HCT116 (cell line): Measurements from ENCODE around the gene TRIP13. TPM values are rescaled to one million over a fixed set of nuclear protein-coding genes. Genes with fewer than 3 reads are reported as not detected.

Experiments
- ATAC-seq: fragments of 200-7000 bp; cut with Tn5 transposase; 2 replicates; pipeline ENCODE4 v1.9.1; 2020; ENCODE audit warnings: mild to moderate bottlenecking, moderate library complexity
- BruUV-seq: library from RNA; stranded (reverse); fragments of 400-500 nt; replicated peaks from 2 replicates; lab custom pipeline; 2021; lab: Mats Ljungman, UMichigan
- CTCF ChIA-PET: fragments of 300-600 bp; sonication (Branson Sonifier 250); formaldehyde crosslinking; loops from one replicate; lab custom pipeline; 2021; ENCODE audit warnings: antibody characterized with exemption; lab: Charles Lee
- POLR2A ChIA-PET: fragments of 300-600, 350-600 bp; sonication (Branson Sonifier 250); formaldehyde crosslinking; loops from one replicate; lab custom pipeline; 2021; ENCODE audit warnings: antibody characterized with exemption; lab: Charles Lee
- RAD21 ChIA-PET, 2 experiments: fragments of 300-600 bp; sonication (Branson Sonifier 250); formaldehyde crosslinking; loops; one replicate each; lab custom pipeline; 2023; ENCODE audit warnings: low total read pairs in 2 of 2; ENCODE audit not compliant: uncharacterized antibody in 2 of 2, unreplicated experiment in 2 of 2, low non-redundant PET in 1 of 2; lab: Charles Lee
- DNase-seq: peaks from one replicate; pipeline ENCODE4 v3.0.0-alpha.2; 2010; ENCODE audit warnings: low read depth, low spot score
- H2AFZ ChIP-seq: fragments of 200-600 bp; shearing (Covaris generic), sonication (generic); 2 replicates; pipeline ENCODE4 v1.6.1; 2017; ENCODE audit warnings: low read depth, mixed run types, mixed read lengths, antibody characterized with exemption, low read length; ENCODE audit not compliant: poor library complexity, severe bottlenecking
- H3K27ac ChIP-seq: 2 replicates; pipeline ENCODE4 v1.5.1; 2012; ENCODE audit warnings: low read depth, low read length
- H3K27me3 ChIP-seq: fragments of 200-600 bp; sonication (generic); 2 replicates; pipeline ENCODE4 v1.6.1; 2016; ENCODE audit warnings: mixed run types, low read length, mixed read lengths; ENCODE audit not compliant: insufficient read depth
- H3K36me3 ChIP-seq, 2 experiments: fragments of 200-500 bp in 1 of 2; fragments of 200-600 bp in 1 of 2; sonication (Bioruptor generic) in 1 of 2; sonication (generic) in 1 of 2; 2 replicates each; pipeline versions ENCODE4 v1.5.1 to v1.6.1; 2014 to 2016; ENCODE audit warnings: low read length in 2 of 2, inconsistent platforms in 1 of 2, mixed read lengths in 1 of 2, mixed run types in 1 of 2; ENCODE audit not compliant: insufficient read depth in 2 of 2, control insufficient read depth in 1 of 2
- H3K4me1 ChIP-seq, 2 experiments: fragments of 200-600 bp in 1 of 2; sonication (generic) in 1 of 2; 2 replicates each; pipeline versions ENCODE4 v1.5.1 to v1.6.1; 2012 to 2017; ENCODE audit warnings: low read length in 2 of 2, inconsistent platforms in 1 of 2, mild to moderate bottlenecking in 1 of 2, mixed read lengths in 1 of 2, mixed run types in 1 of 2, moderate library complexity in 1 of 2; ENCODE audit not compliant: insufficient read depth in 2 of 2, control insufficient read depth in 1 of 2
- H3K4me2 ChIP-seq: fragments of 200-600 bp; sonication (generic); 2 replicates; pipeline ENCODE4 v1.6.1; 2017; ENCODE audit warnings: mixed run types, low read length, mixed read lengths
- H3K4me3 ChIP-seq, 2 experiments: fragments of 200-600 bp in 1 of 2; sonication (generic) in 1 of 2; replicated peaks in 1 of 2; 2 replicates each; pipeline ENCODE4 v1.5.1; 2011 to 2016; ENCODE audit warnings: low read length in 2 of 2, control low read depth in 1 of 2, low read depth in 1 of 2, mild to moderate bottlenecking in 1 of 2, mixed read lengths in 1 of 2, mixed run types in 1 of 2
- H3K79me2 ChIP-seq: fragments of 200-600 bp; sonication (generic); 2 replicates; pipeline ENCODE4 v1.6.1; 2017; ENCODE audit warnings: mild to moderate bottlenecking, mixed run types, low read length, moderate library complexity, mixed read lengths; ENCODE audit not compliant: insufficient read depth
- H3K9ac ChIP-seq: fragments of 200-600 bp; sonication (generic); 2 replicates; pipeline ENCODE4 v1.6.1; 2016; ENCODE audit warnings: low read length, mixed read lengths
- H3K9me2 ChIP-seq: fragments of 200-600 bp; sonication (generic), shearing (Covaris generic); 2 replicates; pipeline ENCODE4 v1.6.1; 2017; ENCODE audit warnings: mixed run types, mild to moderate bottlenecking, moderate library complexity; ENCODE audit not compliant: insufficient read depth
- H3K9me3 ChIP-seq, 2 experiments: fragments of 200-500 bp in 1 of 2; fragments of 200-600 bp in 1 of 2; sonication (Bioruptor generic) in 1 of 2; sonication (generic) in 1 of 2; 2 replicates each; pipeline ENCODE4 v1.6.1; 2014 to 2017; ENCODE audit warnings: low read length in 2 of 2, mixed read lengths in 2 of 2, inconsistent platforms in 1 of 2, low read depth in 1 of 2, mild to moderate bottlenecking in 1 of 2, mixed run types in 1 of 2, moderate library complexity in 1 of 2; ENCODE audit not compliant: control insufficient read depth in 1 of 2, insufficient read depth in 1 of 2
- H4K20me1 ChIP-seq: fragments of 200-600 bp; sonication (generic), shearing (Covaris generic); 2 replicates; pipeline ENCODE4 v1.6.1; 2017; ENCODE audit warnings: mixed run types, mild to moderate bottlenecking, moderate library complexity; ENCODE audit not compliant: insufficient read depth
- EGR1 ChIP-seq: IDR thresholded peaks from 2 replicates; pipeline ENCODE4 v1.6.1; 2012; ENCODE audit warnings: low read depth
- JUND ChIP-seq: IDR thresholded peaks from 2 replicates; pipeline ENCODE4 v1.6.1; 2012
- RAD21 ChIP-seq: IDR thresholded peaks from 2 replicates; pipeline ENCODE4 v1.6.1; 2012; ENCODE audit warnings: low read depth, mild to moderate bottlenecking
- REST ChIP-seq: IDR thresholded peaks from 2 replicates; pipeline ENCODE4 v1.6.1; 2012; ENCODE audit warnings: low read depth
- SRF ChIP-seq: IDR thresholded peaks from 2 replicates; pipeline ENCODE4 v1.6.1; 2012; ENCODE audit warnings: low read depth
- ZFX ChIP-seq: fragments of 450-650 bp; IDR thresholded peaks from 2 replicates; pipeline ENCODE4 v1.6.1; 2017
- ZNF274 ChIP-seq: fragments of 200-500 bp; sonication (Bioruptor generic); IDR thresholded peaks from 2 replicates; pipeline ENCODE4 v1.6.1; 2014; ENCODE audit warnings: mild to moderate bottlenecking, low read depth, low read length, inconsistent platforms
- intact Hi-C: fragments of 100-400 bp; cut with micrococcal nuclease; formaldehyde crosslinking; loops from 2 replicates; pipeline ENCODE4 v1.10.0; 2022
- total RNA-seq: library from RNA; stranded (reverse); gene quantifications from one replicate; pipeline ENCODE4 v1.2.1, GENCODE V29; 2021; ENCODE audit not compliant: unreplicated experiment

TRIP13 gene
- total RNA-seq, 1 experiment from 2014 or later: 45.0 TPM

- Histone ChIP-seq H4K20me1 (no peaks in the 10 kb centered on the region), H3K79me2 (no peaks in the 10 kb centered on the region), H2AFZ (no peak overlapping the region), H3K27me3 (peaks cover 12% of the 10 kb centered on the region; the same call in 1 of the 2 replicates), H3K4me2 (no peak overlapping the region), H3K9me2 (no peaks in the 10 kb centered on the region), H3K4me3 (no peak overlapping the region), H3K27ac (no peak overlapping the region), H3K36me3 (no peaks in the 10 kb centered on the region), H3K9me3 (no peaks in the 10 kb centered on the region), H3K4me1 (no peaks in the 10 kb centered on the region), H3K9ac (no peak overlapping the region)
- RAD21 ChIA-PET: no interaction called here
- no peak for ATAC-seq
- BruUV-seq: no TSS peak
- POLR2A ChIA-PET: no interaction called here
- intact Hi-C loops: no loop called here
- CTCF ChIA-PET: interaction anchor here (1.3 to 1.7 kb wide), 2 partner anchors 9 to 78 kb away, joined by 3 to 4 read pairs; no protein-coding TSS in a partner anchor
- no peak for DNase-seq
- TF ChIP-seq ZNF274 (no peak), RAD21 (no peak), SRF (no peak), ZFX (no peak), JUND (no peak), EGR1 (no peak), REST (no peak)
Observed at GRCh38 chr5:932628-933250, 40.1 kb downstream of the TRIP13 start.
